Fibroblast of mammary gland (primary cell): ENCODE data around the gene AOPEP.

Experiments
- DNase-seq: peaks from one replicate; pipeline ENCODE4 v3.0.0-alpha.2; 2010; ENCODE audit warnings: low read depth
- H3K4me3 ChIP-seq: 2 replicates; pipeline ENCODE4 v1.5.1; 2011; ENCODE audit warnings: low read depth, mild to moderate bottlenecking, low read length, moderate library complexity; ENCODE audit not compliant: control insufficient read depth
- TF ChIP-seq, protein P1 (sequence below): conservative IDR thresholded peaks from 2 replicates; pipeline ENCODE4 v1.5.1; 2011; ENCODE audit warnings: low read depth, low read length, inconsistent platforms; ENCODE audit not compliant: control insufficient read depth, insufficient read depth

The AOPEP gene

DNA sequence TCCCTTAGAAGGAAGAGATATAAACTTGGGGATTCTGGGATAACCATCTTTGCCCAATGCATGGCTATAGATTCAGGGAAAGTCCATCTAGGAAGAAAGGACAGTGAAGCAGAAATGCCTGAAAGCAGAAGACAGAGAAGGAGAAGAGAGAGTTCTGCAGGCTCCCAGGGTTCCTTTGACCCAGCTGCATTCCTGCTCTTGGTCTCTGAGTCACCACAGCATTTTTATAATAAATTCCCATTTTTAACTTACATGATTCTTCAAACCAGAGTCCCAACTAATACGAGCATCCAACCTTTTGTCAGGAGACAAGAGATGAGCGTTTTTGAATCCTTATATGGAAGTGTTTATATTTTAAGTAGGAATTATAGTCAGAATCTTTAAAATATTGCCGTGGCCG lies 12.0 kb upstream of the AOPEP start:
- DNase-seq: no peak
- TF ChIP-seq, protein P1, sequence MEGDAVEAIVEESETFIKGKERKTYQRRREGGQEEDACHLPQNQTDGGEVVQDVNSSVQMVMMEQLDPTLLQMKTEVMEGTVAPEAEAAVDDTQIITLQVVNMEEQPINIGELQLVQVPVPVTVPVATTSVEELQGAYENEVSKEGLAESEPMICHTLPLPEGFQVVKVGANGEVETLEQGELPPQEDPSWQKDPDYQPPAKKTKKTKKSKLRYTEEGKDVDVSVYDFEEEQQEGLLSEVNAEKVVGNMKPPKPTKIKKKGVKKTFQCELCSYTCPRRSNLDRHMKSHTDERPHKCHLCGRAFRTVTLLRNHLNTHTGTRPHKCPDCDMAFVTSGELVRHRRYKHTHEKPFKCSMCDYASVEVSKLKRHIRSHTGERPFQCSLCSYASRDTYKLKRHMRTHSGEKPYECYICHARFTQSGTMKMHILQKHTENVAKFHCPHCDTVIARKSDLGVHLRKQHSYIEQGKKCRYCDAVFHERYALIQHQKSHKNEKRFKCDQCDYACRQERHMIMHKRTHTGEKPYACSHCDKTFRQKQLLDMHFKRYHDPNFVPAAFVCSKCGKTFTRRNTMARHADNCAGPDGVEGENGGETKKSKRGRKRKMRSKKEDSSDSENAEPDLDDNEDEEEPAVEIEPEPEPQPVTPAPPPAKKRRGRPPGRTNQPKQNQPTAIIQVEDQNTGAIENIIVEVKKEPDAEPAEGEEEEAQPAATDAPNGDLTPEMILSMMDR: no peak
- no peak overlapping the region for H3K4me3 ChIP-seq

DNA sequence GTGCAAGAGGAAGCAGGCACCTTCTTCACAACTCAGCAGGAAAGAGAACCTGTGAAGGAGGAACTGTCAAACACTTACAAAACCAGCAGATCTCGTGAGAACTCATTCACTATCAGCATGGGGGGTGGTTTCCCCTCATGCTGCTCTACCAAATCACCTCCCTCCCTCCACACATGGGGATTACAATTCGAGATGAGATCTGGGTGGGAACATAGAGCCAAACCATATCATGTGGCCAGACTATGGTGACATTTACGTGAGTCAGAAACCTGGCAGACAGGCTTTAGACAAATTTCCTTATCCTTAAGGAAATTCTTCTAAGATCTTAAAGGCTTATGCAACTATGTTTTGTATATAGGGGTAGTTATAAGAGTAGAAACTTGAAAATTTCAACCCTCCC lies 8.7 kb upstream of the AOPEP start:
- no peak overlapping the region for H3K4me3 ChIP-seq
- TF ChIP-seq, protein P1: no peak
- peak; percentile 60 for DNase-seq

DNA sequence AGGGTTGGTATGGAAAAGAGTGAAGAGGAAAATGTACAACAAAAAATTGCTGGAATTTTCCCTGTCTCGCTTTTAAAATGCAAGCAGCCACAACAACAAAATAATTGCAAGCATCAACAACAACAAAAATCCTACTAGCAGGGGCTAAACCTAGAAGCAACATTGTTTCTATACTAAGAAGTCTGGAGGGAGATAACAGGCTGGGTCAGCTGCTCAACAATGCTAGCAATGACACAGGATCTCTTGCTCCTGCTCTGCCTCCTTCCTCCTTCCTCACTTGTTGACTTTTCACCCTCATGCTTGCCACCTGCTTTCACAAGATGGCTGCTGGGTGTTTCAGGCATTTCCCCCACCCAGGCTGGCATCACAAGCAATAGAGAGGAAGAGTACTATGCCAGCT lies 7.6 kb upstream of the AOPEP start:
- TF ChIP-seq, protein P1: no peak
- no peak overlapping the region for H3K4me3 ChIP-seq
- no peak for DNase-seq

DNA sequence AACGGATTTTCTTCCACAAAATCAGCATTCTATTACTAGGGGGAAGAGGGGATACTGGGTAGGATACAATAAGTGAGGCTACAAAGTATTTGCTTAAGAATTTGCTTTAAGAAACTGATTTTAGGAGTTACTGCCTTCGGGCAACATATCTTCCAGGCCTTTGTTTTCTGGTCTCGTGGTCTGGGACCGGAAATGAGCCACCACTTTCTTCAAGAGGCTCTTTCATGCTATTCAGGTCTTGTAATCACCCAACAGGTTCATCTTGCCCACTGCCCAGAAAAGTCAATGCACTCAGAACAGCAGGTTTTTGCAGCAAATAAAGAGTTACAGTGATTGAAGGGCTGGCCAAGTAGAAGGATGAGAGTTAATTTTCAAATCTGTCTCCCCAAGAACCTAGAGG lies 6.6 kb upstream of the AOPEP start:
- no peak for DNase-seq
- TF ChIP-seq, protein P1: no peak
- no peak overlapping the region for H3K4me3 ChIP-seq

DNA sequence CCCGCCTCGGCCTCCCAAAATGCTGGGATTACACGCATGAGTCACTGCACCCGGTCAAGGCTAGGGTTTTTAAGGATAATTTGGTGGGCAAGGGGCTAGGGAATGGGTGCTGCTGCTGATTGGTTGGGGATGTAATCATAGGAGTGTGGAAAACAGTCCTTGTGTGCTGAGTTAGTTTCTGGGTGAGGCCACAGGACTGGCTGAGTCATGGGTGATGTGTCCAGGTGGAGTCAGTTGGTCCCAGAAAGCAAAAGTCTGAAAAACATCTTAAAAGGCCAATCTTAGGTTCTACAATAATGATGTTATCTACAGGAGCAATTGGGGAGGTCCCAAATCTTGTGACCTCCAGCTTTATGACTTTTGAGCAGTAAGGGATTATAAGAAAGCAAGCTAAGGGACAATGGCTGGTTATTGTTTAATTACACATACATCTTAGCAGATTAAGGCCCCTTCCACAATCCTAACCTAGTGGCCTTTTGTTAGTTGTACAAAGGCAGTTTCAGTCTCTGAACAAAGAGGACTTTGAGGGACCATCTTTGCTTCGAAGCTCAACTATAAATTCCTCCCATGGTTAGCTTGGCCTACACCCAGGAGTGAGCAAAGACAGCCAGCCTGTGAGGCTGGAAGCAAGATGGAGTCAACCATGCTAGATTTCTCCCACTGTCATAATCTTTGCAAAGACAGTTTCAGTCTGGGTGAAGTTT lies 5.5 kb upstream of the AOPEP start:
- no peak for DNase-seq
- no peak overlapping the region for H3K4me3 ChIP-seq
- TF ChIP-seq, protein P1: no peak

DNA sequence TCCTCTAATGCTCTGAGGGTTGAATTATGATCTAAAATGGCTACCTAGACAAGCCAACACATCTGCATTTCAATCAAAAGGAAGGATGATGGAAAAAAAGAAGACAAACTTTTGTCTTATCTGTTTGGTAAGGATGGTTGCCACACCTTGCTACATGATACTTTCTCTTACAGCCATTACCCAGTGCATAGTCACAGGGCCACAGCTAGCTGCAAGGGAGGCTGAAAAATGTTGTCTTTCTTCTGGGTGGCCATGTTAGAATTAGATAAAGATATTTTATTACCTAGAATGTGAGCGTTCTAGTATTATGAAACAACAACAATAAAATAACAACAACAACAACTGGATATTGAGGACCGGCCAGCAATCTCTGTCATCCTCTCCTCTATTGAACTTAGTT lies 4.7 kb upstream of the AOPEP start:
- TF ChIP-seq, protein P1: no peak
- H3K4me3 ChIP-seq: no peak overlapping the region
- DNase-seq: no peak

DNA sequence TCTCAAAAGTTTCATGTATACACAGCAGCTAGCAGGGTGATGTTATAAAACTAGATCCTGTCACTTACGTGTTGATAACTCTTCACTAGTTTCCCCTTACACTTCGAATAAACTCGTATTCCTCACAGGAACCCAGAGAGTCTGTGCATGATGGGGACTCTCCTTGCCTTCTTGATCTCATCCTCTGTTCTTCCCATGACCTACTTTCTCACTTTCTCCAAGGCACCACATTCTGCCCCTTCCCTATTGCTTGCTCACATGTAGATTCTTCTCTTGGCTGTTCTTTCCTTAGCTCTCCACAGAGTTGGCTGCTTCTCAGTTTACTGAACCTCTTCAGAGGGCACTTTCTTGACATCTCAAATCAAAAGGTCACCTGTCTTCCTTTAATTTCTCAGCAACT lies 1.2 kb upstream of the AOPEP start:
- TF ChIP-seq, protein P1: no peak
- no peak for DNase-seq
- H3K4me3 ChIP-seq: no peak overlapping the region
